Common myeloid progenitor, CD34-positive (primary cell): Measurements from ENCODE around the gene ADPRHL1.
A peak's percentile ranks its signal among the peaks of the same experiment; 100 is the strongest.

Experiments used
- CTCF ChIA-PET: fragments of 350-600 bp; sonication (Branson Sonifier 250); formaldehyde crosslinking; loops from one replicate; lab custom pipeline; 2021; ENCODE audit warnings: antibody characterized with exemption; lab: Charles Lee
- POLR2A ChIA-PET: fragments of 350-600 bp; sonication (Branson Sonifier 250); formaldehyde crosslinking; loops from one replicate; lab custom pipeline; 2021; ENCODE audit warnings: antibody characterized with exemption; lab: Charles Lee
- DNase-seq, 3 donors: peaks; one replicate each; pipeline versions ENCODE4 v3.0.0 to v3.0.0-alpha.2; 2013
- H3K27ac ChIP-seq, 2 experiments: 1 replicate in 1 of 2; 2 replicates in 1 of 2; pipeline ENCODE4 v1.7.0; 2013; ENCODE audit warnings: inconsistent platforms in 2 of 2, low read length in 2 of 2, mild to moderate bottlenecking in 2 of 2, low read depth in 1 of 2, moderate library complexity in 1 of 2; ENCODE audit not compliant: severe bottlenecking in 2 of 2, insufficient read depth in 1 of 2, poor library complexity in 1 of 2
- H3K27me3 ChIP-seq, 5 experiments: replicated peaks in 2 of 5; 1 replicate in 3 of 5; 2 replicates in 2 of 5; pipeline versions ENCODE4 v1.6.1 to v1.7.0; 2013; ENCODE audit warnings: low read length in 4 of 5, mild to moderate bottlenecking in 2 of 5, moderate library complexity in 2 of 5, inconsistent platforms in 1 of 5; ENCODE audit not compliant: insufficient read depth in 5 of 5, control insufficient read depth in 4 of 5
- H3K36me3 ChIP-seq, 4 experiments: 1 replicate in 2 of 4; 2 replicates in 2 of 4; pipeline versions ENCODE4 v1.6.1 to v1.7.0; 2013; ENCODE audit warnings: low read length in 3 of 4, control low read depth in 1 of 4, mild to moderate bottlenecking in 1 of 4; ENCODE audit not compliant: control insufficient read depth in 4 of 4, insufficient read depth in 4 of 4
- H3K4me1 ChIP-seq, 4 experiments: 1 replicate in 3 of 4; 2 replicates in 1 of 4; pipeline versions ENCODE4 v1.6.1 to v1.7.1; 2013; ENCODE audit warnings: low read length in 3 of 4, mild to moderate bottlenecking in 3 of 4, control low read depth in 1 of 4, inconsistent platforms in 1 of 4, moderate library complexity in 1 of 4; ENCODE audit not compliant: control insufficient read depth in 4 of 4, insufficient read depth in 4 of 4; ENCODE audit errors: control extremely low read depth in 1 of 4
- H3K4me3 ChIP-seq, 7 experiments: 1 replicate in 4 of 7; 2 replicates in 3 of 7; pipeline versions ENCODE4 v1.5.1 to v1.7.0; 2013; ENCODE audit warnings: mild to moderate bottlenecking in 7 of 7, low read length in 6 of 7, moderate library complexity in 6 of 7, inconsistent platforms in 2 of 7, low read depth in 2 of 7, control low read depth in 1 of 7; ENCODE audit not compliant: insufficient read depth in 4 of 7, control insufficient read depth in 1 of 7; ENCODE audit errors: extremely low read depth in 1 of 7
- H3K9me3 ChIP-seq, 5 experiments: 1 replicate in 4 of 5; 2 replicates in 1 of 5; pipeline versions ENCODE4 v1.6.1 to v1.7.1; 2013; ENCODE audit warnings: low read length in 4 of 5, mild to moderate bottlenecking in 2 of 5, inconsistent platforms in 1 of 5, low read depth in 1 of 5, moderate library complexity in 1 of 5; ENCODE audit not compliant: control insufficient read depth in 4 of 5, insufficient read depth in 2 of 5; ENCODE audit errors: control extremely low read depth in 1 of 5
- WGBS: methylation state at CpG from one replicate; pipeline ENCODE4 v1.1.5; 2013; ENCODE audit not compliant: insufficient coverage; 5-methylcytosine and 5-hydroxymethylcytosine counted together

ADPRHL1 gene

DNA sequence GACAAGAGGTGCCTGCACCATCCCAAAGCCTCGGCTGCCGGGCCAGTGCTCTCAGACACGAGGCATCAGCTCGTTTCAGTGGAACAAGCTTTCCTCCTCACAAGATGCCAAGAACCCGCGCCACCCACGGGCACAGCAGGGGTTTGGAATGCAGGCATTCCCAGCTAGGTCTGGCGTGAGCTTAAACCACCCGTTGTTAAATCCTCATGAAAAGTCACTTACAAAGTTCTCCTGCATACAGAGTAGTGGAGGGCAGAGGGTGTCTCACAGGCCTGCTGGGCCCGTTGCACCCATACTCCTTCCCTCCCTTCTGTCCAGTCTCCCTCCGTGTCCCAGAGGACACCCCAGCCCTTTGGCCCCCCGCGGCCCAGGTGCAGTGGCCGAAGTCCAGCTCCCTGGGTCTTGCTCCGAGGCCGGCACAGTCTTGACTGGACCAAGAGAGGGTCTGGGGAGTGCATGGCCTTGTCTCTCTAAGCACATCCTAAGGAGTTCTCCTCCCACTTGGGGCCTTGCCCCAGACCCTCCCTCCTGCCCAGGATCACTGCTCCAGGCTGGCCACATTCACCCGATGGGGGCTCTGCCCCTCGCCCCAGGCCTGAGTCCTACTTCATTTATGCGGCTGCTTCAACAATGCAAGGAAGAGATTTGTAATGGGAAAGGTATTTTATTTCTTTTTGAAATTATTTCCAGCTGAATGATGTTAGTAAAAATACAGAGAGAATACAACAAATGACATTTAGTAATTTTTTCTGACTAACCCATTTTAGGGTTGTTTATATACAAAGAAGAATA lies 54.1 kb downstream of the ADPRHL1 start:
- Histone ChIP-seq H3K36me3 (no peaks in the 10 kb centered on the region), H3K27me3 (no peaks in the 10 kb centered on the region), H3K4me3 (no peak overlapping the region), H3K9me3 (no peaks in the 10 kb centered on the region), H3K27ac (no peak overlapping the region), H3K4me1 (peaks cover 0 to 3% (median 2%) of the 10 kb centered on the region in 4 experiments)
- ChIA-PET CTCF (interaction anchor here (1.0 to 1.6 kb wide), 2 partner anchors 14 to 125 kb away, joined by 3 read pairs; no protein-coding TSS in a partner anchor), POLR2A (no interaction called here)
- WGBS = 100% methylated on average over 1 of the region's 19 CpGs
- DNase-seq = no peak

GRCh38 chr13:113397608-113398425 lies 55.5 kb downstream of the ADPRHL1 start:
- POLR2A ChIA-PET = no interaction called here
- Histone ChIP-seq H3K9me3 (no peaks in the 10 kb centered on the region), H3K27me3 (no peaks in the 10 kb centered on the region), H3K4me3 (no peak overlapping the region), H3K36me3 (no peaks in the 10 kb centered on the region), H3K4me1 (peaks cover 0 to 12% (median 10%) of the 10 kb centered on the region in 4 experiments), H3K27ac (no peak overlapping the region)
- CTCF ChIA-PET = no interaction called here
- no peak for DNase-seq
- WGBS = 93% methylated on average over 5 of the region's 20 CpGs

DNA sequence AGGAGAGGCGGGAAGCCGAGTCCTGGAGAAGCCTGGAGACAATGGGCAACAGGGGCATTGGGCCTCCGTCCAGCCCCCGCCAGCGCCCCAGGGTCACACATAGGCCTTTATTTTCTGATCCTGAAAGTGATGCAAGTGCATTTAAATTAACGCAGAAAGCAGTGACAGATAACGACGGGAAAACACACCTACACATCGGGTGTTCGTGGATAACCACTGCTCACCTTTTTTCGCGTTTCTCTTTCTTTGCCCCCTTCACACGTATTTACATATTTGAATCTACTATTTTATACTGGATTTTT lies 59.0 kb downstream of the ADPRHL1 start:
- CTCF ChIA-PET = interaction anchor here (1.5 to 1.6 kb wide), 2 partner anchors 9 to 120 kb away, joined by 5 to 7 read pairs; no protein-coding TSS in a partner anchor
- H3K4me3 ChIP-seq = peak overlapping the region in 4 of 7 experiments; percentile 8 to 94 (median 62)
- POLR2A ChIA-PET = no interaction called here

GRCh38 chr13:113393563-113394338 lies 59.5 kb downstream of the ADPRHL1 start:
- Histone ChIP-seq H3K4me3 (peak overlapping the region; percentile 43 to 94 (median 84)), H3K27me3 (no peaks in the 10 kb centered on the region), H3K27ac (no peak overlapping the region), H3K9me3 (peaks cover 0 to 7% (median 4%) of the 10 kb centered on the region in 5 experiments), H3K4me1 (peaks cover 0 to 12% (median 10%) of the 10 kb centered on the region in 4 experiments), H3K36me3 (no peaks in the 10 kb centered on the region)
- WGBS = 0% methylated on average over 56 of the region's 63 CpGs
- ChIA-PET POLR2A (no interaction called here), CTCF (interaction anchor here (0.7 to 1.6 kb wide), 6 partner anchors 9 to 130 kb away, joined by 3 to 7 read pairs (median 3); no protein-coding TSS in a partner anchor)
- peak; percentile 74 to 89 (median 86) for DNase-seq

More for the DNA sequence above, 59.0 kb downstream of the ADPRHL1 start:
- no peak for DNase-seq
- Histone ChIP-seq H3K36me3 (no peaks in the 10 kb centered on the region), H3K27ac (no peak overlapping the region), H3K9me3 (peaks cover 0 to 7% (median 2%) of the 10 kb centered on the region in 5 experiments), H3K27me3 (no peaks in the 10 kb centered on the region), H3K4me1 (peaks cover 0 to 12% (median 10%) of the 10 kb centered on the region in 4 experiments)
- WGBS = 57% methylated on average over 10 of the region's 13 CpGs

DNA sequence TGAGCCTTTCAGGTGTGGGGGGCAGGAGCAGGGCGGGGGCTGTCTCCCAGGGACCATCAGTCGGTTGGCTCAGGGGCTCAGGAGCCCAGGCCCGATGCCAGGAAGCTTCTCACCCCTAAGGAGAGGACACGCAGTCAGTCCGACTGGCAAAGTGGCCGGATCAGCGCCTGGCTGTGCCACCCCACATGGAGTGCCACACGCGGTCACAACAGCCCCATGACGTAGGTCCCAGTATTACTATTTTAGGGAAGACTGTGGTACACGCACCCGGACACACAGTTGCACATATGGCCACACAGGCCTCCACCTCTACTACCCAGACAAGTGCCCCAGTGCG lies 60.1 kb downstream of the ADPRHL1 start:
- H3K9me3 ChIP-seq = peaks cover 2 to 9% (median 6%) of the 10 kb centered on the region in 5 experiments
- H3K4me1 ChIP-seq = peaks cover 0 to 12% (median 10%) of the 10 kb centered on the region in 4 experiments
- no peaks in the 10 kb centered on the region for H3K27me3 ChIP-seq
- peak overlapping the region in 6 of 7 experiments; percentile 43 to 94 (median 80) for H3K4me3 ChIP-seq
- CTCF ChIA-PET = interaction anchor here (1.3 kb wide), 2 partner anchors 119 to 129 kb away, joined by 3 read pairs; no protein-coding TSS in a partner anchor
- POLR2A ChIA-PET = no interaction called here
- no peaks in the 10 kb centered on the region for H3K36me3 ChIP-seq
- 94% methylated on average over 13 of the region's 13 CpGs for whole genome bisulfite sequencing
- no peak overlapping the region for H3K27ac ChIP-seq
- no peak for DNase-seq

DNA sequence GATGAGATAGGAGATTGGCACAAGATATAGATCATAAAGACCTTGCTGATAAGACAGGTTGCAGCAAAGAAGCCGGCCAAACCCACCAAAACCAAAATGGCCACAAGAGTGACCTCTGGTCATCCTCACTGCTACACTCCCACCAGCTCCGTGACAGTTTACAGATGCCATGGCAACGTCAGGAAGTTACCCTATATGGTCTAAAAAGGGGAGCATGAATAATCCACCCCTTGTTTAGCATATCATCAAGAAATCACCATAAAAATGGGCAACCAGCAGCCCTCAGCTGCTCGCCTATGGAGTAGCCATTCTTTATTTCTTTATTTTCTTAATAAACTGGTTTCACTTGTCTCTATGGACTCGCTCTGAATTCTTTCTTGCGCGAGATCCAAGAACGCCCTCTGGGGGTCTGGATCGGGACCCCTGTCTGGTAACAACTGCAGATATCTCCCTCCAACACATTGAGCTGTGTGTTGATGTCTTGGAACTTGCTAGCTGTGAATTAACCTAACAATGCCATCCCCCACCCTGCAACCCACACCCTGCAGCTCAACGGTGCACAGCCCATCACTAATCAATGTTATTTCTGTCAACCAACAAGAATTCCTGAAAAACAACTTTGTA lies 62.3 kb downstream of the ADPRHL1 start:
- CTCF ChIA-PET = interaction anchor here (1.0 to 1.3 kb wide), 4 partner anchors 12 to 115 kb away, joined by 3 read pairs; no protein-coding TSS in a partner anchor
- 85% methylated on average over 9 of the region's 10 CpGs for WGBS

More for the DNA sequence above, 62.3 kb downstream of the ADPRHL1 start:
- no peak overlapping the region for H3K27ac ChIP-seq
- DNase-seq = no peak
- no peaks in the 10 kb centered on the region for H3K36me3 ChIP-seq
- H3K4me1 ChIP-seq = peaks cover 0 to 12% (median 10%) of the 10 kb centered on the region in 4 experiments
- no peaks in the 10 kb centered on the region for H3K27me3 ChIP-seq
- H3K9me3 ChIP-seq = peaks cover 2 to 24% (median 16%) of the 10 kb centered on the region in 5 experiments
- H3K4me3 ChIP-seq = no peak overlapping the region
- POLR2A ChIA-PET = no interaction called here
